NCI-H1417 (cell line): Measurements from ENCODE around the gene NVL.
A peak's percentile ranks its signal among the peaks of the same experiment; 100 is the strongest.

ENCODE experiments used
- DNase-seq, 3 experiments: peaks; one replicate each; lab custom pipeline; 2025; lab: John Stamatoyannopoulos, UW

NVL gene

GRCh38 chr1:224287714-224288113, 42.3 kb downstream of the NVL start:
- DNase-seq: peak; percentile 19 to 66 (median 21)

DNA sequence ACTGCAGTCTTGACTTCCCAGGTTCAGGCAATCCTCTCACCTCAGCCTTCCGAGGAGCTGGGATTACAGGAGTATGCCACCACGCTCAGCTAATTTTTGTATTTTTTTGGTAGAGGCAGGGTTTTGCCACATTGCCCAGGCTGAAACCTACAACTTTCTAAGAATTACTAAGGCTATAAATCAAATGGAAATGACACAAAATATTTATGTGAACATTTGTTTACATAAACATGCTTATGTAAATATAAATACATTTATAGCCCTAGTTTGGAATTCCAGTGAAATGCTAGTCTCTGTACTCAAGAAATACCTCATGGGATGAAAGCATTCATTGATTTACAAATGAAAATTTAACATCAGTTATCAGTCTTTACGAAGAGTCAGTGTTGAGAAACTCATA, 47.8 kb downstream of the NVL start:
- DNase-seq: no peak

GRCh38 chr1:224276771-224277487, 53.0 kb downstream of the NVL start:
- DNase-seq: no peak

DNA sequence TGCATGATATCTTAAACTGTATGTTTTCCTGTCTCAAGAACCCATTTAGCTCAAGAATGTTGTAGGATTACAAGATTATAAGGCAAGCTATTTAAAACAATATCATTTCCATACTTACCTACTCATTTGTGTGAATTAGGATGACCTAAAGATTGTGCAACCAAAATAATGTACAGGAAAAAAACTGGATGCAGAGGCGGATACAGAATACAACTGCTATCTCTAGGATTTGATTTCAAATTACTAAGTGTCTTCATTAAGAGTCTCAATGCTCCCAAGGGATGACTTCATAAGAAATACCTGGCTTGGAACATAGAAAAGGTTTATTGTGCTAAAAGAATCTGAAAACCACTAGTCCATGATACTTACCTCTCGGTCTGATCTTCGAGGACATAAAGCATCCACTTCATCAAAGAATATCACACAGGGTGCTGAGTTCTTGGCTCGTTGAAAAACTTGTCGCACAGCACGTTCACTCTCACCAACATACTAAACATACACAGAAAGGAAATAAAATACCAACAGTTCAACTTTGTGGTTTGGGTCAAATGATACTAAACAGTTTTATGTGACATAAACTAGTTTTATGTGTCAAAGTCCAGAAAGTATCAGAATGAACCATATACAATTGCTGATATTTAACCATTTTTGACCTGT, 54.9 kb downstream of the NVL start:
- DNase-seq: no peak

DNA sequence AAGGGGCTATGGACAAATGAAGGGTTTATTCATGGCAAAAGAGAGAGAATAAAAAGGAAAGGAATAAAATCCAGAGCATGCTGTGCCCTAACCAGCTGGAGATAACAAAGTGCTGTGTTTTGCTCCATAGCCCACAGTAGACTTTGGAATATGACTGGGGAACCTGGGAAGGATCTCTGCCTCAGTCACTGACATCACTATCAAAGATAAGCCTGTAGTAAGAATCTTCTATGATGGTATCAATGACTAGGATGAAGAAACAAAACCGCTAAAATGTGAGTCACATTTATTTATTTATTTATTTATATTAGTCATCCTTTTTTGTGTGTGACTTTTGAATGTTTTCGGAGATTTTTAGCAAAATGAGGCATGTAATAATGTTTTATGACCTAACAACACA, 56.3 kb downstream of the NVL start:
- DNase-seq: no peak

DNA sequence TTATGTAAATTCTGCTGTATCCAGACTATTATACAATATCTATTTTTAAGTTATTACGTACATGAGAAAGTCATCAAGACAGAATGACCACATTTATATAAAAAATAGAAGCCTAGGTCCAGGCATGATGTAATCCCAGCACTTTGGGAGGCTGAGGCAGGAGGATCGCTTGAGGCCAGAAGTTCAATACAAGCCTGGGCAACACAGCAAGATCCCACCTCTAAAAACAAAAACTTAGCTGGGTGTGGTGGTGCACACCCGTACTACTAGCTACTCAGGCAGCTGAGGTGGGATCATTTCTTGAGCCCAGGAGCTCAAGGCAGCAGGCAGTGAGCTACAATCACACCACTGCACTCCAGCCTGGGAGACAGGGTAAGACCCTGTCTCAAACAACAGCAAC, 58.9 kb downstream of the NVL start:
- DNase-seq: no peak

DNA sequence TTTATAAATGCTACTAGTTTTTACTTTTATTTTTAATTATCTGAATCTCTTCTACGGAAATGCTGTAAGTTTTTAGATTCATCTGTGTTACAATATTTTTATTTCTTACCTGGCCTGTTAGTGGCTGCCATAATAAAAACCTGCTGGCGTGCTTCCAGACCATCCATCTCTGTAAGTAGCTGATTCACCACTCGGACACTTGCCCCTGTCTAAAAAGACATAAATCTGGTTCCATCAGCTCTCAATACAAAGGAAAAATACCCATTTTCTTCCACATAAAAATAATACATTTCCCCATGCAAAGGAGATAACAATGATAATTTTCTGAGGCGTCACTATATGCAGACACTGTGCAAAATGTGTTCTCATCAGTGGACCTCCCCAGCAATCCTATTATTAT, 62.0 kb downstream of the NVL start:
- DNase-seq: no peak

- no peak for DNase-seq
Observed at GRCh38 chr1:224266915-224267856, 62.8 kb downstream of the NVL start.

- no peak for DNase-seq
Observed at GRCh38 chr1:224266105-224266914, 63.7 kb downstream of the NVL start.

DNA sequence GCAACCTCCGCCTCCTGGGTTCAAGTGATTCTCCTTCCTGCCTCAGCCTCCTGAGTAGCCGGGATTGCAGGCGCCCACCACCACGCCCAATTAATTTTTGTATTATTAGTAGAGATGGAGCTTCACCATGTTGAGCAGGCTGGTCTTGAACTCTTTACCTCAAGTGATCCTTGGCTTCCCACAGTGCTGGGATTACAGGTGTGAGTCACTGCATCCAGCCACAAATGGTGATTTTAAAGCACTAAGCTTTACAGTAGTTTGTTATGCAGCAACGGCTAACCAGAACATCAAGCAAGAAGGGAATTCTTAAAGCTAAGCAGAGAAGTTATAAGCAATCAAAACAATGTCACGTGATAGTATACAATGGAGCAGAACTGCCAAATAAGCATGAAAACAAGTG, 65.7 kb downstream of the NVL start:
- DNase-seq: no peak

- no peak for DNase-seq
Observed at GRCh38 chr1:224262373-224263054, 67.5 kb downstream of the NVL start.

DNA sequence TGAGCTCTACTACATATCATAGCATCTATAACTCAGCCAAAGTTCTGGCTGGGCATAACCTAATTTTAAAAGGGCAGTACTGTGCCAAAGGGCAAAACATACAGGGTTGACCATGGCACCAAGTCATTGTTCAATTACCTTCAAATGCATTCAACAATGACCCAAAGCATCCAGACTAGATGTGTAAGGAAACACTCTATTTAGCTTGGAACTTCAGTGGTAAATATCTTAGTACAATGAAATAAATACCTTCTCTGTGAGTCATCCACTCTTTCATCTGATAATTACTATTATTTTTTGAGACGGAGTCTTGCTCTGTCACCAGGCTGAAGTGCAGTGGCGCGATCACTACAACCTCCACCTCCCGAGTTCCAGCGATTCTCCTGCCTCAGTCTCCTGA, 70.0 kb downstream of the NVL start:
- no peak for DNase-seq

DNA sequence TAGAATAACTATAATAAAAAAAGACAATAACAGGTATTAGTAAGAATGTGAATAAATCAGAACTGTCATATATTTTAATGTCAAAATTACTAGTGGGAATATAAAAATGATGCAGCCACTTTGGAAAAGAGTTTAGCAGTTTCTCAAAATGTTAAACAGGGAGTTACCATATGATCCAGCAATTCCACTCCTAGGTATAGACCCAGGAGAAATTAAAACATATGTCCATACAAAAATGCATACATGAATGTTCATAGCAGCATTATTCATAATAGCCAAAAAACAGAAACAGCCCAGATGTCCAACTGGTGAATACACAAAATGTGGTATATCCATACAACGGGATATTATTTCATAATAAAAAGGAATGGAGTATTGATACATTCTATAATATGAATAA, 71.6 kb downstream of the NVL start:
- DNase-seq: no peak

DNA sequence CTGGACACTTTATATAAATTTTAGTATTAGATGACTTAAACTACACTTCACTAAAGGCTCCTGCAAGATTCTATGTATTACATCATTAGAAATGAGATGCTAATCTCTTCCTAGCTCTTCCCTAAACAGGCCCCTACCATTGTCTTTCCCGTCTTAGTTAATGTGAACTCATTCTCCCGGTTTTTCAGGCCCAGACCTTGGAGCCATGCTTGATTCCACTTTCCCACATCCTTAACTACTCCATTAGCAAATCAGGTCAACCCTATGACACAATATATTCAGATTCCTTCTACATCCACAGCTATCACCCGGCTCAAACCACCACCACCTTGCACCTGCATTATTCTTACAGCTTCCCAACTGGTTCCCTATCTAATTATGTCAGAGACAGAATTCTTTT, 73.3 kb downstream of the NVL start:
- no peak for DNase-seq

GRCh38 chr1:224253721-224254120, 76.3 kb downstream of the NVL start:
- no peak for DNase-seq

- no peak for DNase-seq
Observed at GRCh38 chr1:224252479-224252878, 77.5 kb downstream of the NVL start.

- no peak for DNase-seq
Observed at GRCh38 chr1:224251741-224252146, 78.2 kb downstream of the NVL start.

GRCh38 chr1:224245188-224245587, 84.8 kb downstream of the NVL start:
- no peak for DNase-seq

DNA sequence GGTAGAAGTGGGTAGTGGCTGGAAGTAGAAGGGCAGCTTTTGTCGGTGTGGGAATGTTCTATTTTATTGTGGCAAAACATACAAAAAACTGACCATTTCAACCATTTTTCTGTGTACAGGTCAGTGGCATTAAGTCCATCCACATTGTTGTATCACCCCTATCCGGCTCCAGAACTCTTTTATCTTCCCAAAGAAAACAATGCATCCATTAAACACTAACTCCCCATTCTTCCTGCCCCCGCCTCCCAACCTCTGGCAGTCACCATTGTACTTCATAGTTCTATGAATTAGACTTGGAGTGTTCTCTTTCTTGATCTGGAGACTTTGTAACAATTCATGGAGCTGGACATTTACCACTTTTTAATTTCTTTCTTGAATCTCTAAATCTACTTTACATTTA, 91.2 kb downstream of the NVL start:
- no peak for DNase-seq

GRCh38 chr1:224238212-224238611, 91.8 kb downstream of the NVL start:
- no peak for DNase-seq

GRCh38 chr1:224237119-224237881, 92.7 kb downstream of the NVL start:
- no peak for DNase-seq
